Smooth muscle cell (in vitro differentiated cells): ENCODE measurements around the gene ZSWIM1. TPM values are rescaled to one million over a fixed set of nuclear protein-coding genes. Genes with fewer than 3 reads are reported as not detected.

Experiments used
- DNase-seq: peaks from one replicate; lab custom pipeline; 2025; ENCODE audit not compliant: unreplicated experiment; lab: John Stamatoyannopoulos, UW
- H2AFZ ChIP-seq: fragments of 200-600 bp; sonication (generic); 2 replicates; pipeline ENCODE4 v1.6.0; 2016; ENCODE audit warnings: antibody characterized with exemption, low read depth, mild to moderate bottlenecking
- H3F3A ChIP-seq: fragments of 200-600 bp; sonication (generic); 2 replicates; pipeline ENCODE4 v1.6.0; 2017; ENCODE audit warnings: antibody characterized with exemption, low read depth
- H3K27ac ChIP-seq: fragments of 200-600 bp; sonication (generic); 2 replicates; pipeline ENCODE4 v1.5.1; 2016; ENCODE audit warnings: low read depth, mild to moderate bottlenecking
- H3K27me3 ChIP-seq: fragments of 200-600 bp; sonication (generic); 2 replicates; pipeline ENCODE4 v1.6.1; 2016; ENCODE audit warnings: low read depth, mild to moderate bottlenecking
- H3K36me3 ChIP-seq: fragments of 200-600 bp; sonication (generic); 2 replicates; pipeline ENCODE4 v1.5.1; 2016; ENCODE audit warnings: low read depth
- H3K4me1 ChIP-seq: fragments of 200-600 bp; sonication (generic); 2 replicates; pipeline ENCODE4 v1.5.1; 2016; ENCODE audit warnings: low read depth
- H3K4me2 ChIP-seq: fragments of 200-600 bp; sonication (generic); 2 replicates; pipeline ENCODE4 v1.6.0; 2016; ENCODE audit warnings: mild to moderate bottlenecking
- H3K4me3 ChIP-seq: fragments of 200-600 bp; sonication (generic); 2 replicates; pipeline ENCODE4 v1.5.1; 2016; ENCODE audit warnings: mild to moderate bottlenecking
- H3K79me2 ChIP-seq: fragments of 200-600 bp; sonication (generic); 2 replicates; pipeline ENCODE4 v1.6.0; 2016; ENCODE audit warnings: low read depth, mild to moderate bottlenecking
- H3K9ac ChIP-seq: fragments of 200-600 bp; sonication (generic); 2 replicates; pipeline ENCODE4 v1.6.0; 2016; ENCODE audit warnings: low read depth
- H3K9me3 ChIP-seq: fragments of 200-600 bp; sonication (generic); replicated peaks from 2 replicates; pipeline ENCODE4 v1.5.1; 2016; ENCODE audit warnings: low read depth
- H4K20me1 ChIP-seq: fragments of 200-600 bp; sonication (generic); 2 replicates; pipeline ENCODE4 v1.6.0; 2016; ENCODE audit warnings: low read depth
- whole genome bisulfite sequencing: methylation state at CpG from one replicate; pipeline ENCODE4 v1.1.7; 2016; ENCODE audit warnings: low lambda C conversion rate; 5-methylcytosine and 5-hydroxymethylcytosine counted together
- polyA plus RNA-seq: library from polyadenylated mRNA; unstranded; fragments of >200 nt; fragmentation: Nextera tagmentation; extraction: Ambion mirVana; gene quantifications from 2 replicates; pipeline ENCODE4 v1.2.1, GENCODE V29; 2016
- total RNA-seq: library from RNA; depleted of rRNA; stranded (reverse); fragments of >200 nt; gene quantifications from 2 replicates; pipeline ENCODE4 v1.2.3, GENCODE V29; 2014
- TF ChIP-seq, protein P1 (sequence below): fragments of 200-600 bp; sonication (generic); IDR thresholded peaks from 2 replicates; pipeline ENCODE4 v1.5.1; 2017; ENCODE audit warnings: borderline replicate concordance, mild to moderate bottlenecking, antibody characterized with exemption; ENCODE audit not compliant: insufficient read depth, poor library complexity, severe bottlenecking

ZSWIM1 gene
- total and polyA plus RNA-seq, 2 experiments from 2014 or later, result 5.7 to 12.2 TPM

DNA sequence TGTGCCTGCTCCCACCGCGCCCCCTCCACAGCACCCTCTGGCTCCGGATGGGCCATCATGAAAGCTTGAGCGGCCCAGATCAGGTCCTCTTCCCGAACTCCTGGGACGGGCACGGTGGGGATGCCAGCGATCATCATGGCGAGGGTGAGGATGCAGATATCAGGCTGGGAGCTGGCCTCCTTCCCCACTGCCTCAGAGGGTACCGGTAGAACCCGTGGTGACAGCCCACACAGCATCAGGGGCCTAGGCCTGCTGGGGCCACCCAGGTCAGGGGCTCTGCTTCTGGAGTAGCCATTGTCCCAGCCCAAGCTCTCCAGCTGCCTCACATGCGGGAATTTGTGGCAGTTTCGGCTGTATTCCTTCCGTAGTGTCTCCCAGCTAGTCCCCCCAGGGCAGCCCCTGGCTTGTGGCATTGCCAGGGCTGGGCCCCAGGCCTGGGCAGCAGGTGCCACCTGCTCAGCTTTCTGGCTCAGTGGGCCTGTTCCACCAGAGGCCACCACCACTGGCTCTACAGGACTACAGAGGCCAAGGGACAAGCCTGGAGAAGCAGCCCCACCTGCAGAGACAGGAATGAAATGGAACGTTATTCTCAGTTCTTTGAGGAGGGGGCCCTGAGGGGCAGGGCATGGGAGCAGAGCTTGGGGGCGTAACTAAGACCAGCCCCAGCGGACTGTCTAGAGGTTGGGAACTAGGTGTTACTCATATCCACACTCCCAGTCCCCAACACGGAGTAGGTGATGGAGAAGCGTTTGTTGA is 5.7 kb downstream of the ZSWIM1 start:
- TF ChIP-seq, protein P1, sequence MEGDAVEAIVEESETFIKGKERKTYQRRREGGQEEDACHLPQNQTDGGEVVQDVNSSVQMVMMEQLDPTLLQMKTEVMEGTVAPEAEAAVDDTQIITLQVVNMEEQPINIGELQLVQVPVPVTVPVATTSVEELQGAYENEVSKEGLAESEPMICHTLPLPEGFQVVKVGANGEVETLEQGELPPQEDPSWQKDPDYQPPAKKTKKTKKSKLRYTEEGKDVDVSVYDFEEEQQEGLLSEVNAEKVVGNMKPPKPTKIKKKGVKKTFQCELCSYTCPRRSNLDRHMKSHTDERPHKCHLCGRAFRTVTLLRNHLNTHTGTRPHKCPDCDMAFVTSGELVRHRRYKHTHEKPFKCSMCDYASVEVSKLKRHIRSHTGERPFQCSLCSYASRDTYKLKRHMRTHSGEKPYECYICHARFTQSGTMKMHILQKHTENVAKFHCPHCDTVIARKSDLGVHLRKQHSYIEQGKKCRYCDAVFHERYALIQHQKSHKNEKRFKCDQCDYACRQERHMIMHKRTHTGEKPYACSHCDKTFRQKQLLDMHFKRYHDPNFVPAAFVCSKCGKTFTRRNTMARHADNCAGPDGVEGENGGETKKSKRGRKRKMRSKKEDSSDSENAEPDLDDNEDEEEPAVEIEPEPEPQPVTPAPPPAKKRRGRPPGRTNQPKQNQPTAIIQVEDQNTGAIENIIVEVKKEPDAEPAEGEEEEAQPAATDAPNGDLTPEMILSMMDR, result no peak
- no peaks in the 10 kb centered on the region for H3K9me3 ChIP-seq
- no peaks in the 10 kb centered on the region for H3K36me3 ChIP-seq
- no peak overlapping the region for H3K27ac ChIP-seq
- no peaks in the 10 kb centered on the region for H3K27me3 ChIP-seq
- no peak overlapping the region for H3K9ac ChIP-seq
- peaks cover 6% of the 10 kb centered on the region for H3K4me1 ChIP-seq
- DNase-seq, result no peak
- H4K20me1 ChIP-seq, result peaks cover 7% of the 10 kb centered on the region
- H2AFZ ChIP-seq, result no peak overlapping the region
- 96% methylated on average over 19 of the region's 19 CpGs for WGBS
- H3F3A ChIP-seq, result peaks cover 4% of the 10 kb centered on the region
- H3K4me2 ChIP-seq, result no peak overlapping the region
- peaks cover 11% of the 10 kb centered on the region for H3K79me2 ChIP-seq
- H3K4me3 ChIP-seq, result no peak overlapping the region

DNA sequence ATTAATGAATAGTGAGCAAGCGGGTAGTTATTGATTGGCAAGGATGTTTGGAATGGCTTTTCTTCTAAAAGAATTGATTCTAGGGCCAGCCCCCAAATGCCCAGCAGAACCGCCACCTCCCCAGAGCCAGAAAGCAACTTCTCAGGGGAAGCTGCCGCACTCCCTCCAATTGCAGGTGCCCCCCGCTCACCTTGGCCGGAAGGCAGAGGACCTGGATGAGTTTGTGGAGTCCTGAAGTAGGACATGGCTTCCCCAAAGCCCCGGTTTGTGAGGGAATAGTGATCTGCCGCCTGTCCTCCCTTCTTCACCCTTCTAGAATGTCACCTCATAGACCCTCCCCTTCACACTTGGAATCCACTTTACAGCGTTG is 6.3 kb downstream of the ZSWIM1 start, which contains the start of gene SPATA25:
TSS of gene SPATA25 (minus strand) at position 277 of the 370 bp plus-strand sequence. CDS start at position 245, 32 bp downstream.
- Histone ChIP-seq H3K27me3 (no peaks in the 10 kb centered on the region), H3K9ac (no peak within 1 kb of the TSS), H3K79me2 (peaks cover 9% of the 10 kb centered on the region), H3K36me3 (no peaks in the 10 kb centered on the region), H3F3A (no peaks in the 10 kb centered on the region), H3K4me2 (no peak within 1 kb of the TSS), H4K20me1 (peaks cover 7% of the 10 kb centered on the region), H3K4me1 (peaks cover 10% of the 10 kb centered on the region), H3K4me3 (no peak within 1 kb of the TSS), H2AFZ (no peak within 1 kb of the TSS), H3K9me3 (no peaks in the 10 kb centered on the region), H3K27ac (no peak within 1 kb of the TSS)
- WGBS, result 99% methylated on average over 8 of the region's 8 CpGs
- TF ChIP-seq, protein P1, result no peak
- DNase-seq, result no peak

DNA sequence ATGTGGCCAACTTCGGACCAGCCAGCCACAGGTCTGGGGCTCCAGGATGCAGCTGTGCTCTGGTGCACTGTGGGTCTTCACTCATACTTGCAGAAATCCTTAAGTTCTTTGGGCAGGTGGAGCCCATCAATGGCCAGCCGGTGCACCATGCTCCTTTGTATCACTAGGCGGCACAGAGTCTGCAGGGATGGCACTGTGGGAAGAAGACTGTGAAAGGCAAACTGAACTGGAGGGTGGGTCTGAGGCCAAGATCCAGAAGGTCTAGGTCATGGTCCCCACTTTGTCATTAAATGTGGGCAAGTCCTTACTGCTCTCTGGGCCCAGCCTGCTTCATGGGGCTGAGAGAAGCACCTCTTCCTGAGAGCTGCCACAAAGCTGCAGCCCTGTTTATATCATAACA is 7.7 kb downstream of the ZSWIM1 start:
- H3K79me2 ChIP-seq, result peaks cover 5% of the 10 kb centered on the region
- TF ChIP-seq, protein P1, result no peak
- no peak overlapping the region for H3K4me2 ChIP-seq
- H2AFZ ChIP-seq, result no peak overlapping the region
- H3K27me3 ChIP-seq, result no peaks in the 10 kb centered on the region
- H3K27ac ChIP-seq, result no peak overlapping the region
- WGBS, result 95% methylated on average over 3 of the region's 3 CpGs
- no peaks in the 10 kb centered on the region for H3F3A ChIP-seq
- no peak overlapping the region for H3K4me3 ChIP-seq
- peaks cover 7% of the 10 kb centered on the region for H4K20me1 ChIP-seq
- no peaks in the 10 kb centered on the region for H3K36me3 ChIP-seq
- H3K9me3 ChIP-seq, result no peaks in the 10 kb centered on the region
- H3K9ac ChIP-seq, result no peak overlapping the region
- H3K4me1 ChIP-seq, result peaks cover 10% of the 10 kb centered on the region
- DNase-seq, result no peak
